T-cell (primary cell): ENCODE results near the gene USP14. TPM values are rescaled to one million over a fixed set of nuclear protein-coding genes. Genes with fewer than 3 reads are reported as not detected.

Experiments
- ATAC-seq, 4 experiments: fragments of 200-7000 bp in 3 of 4; fragments of 150-1000 bp in 1 of 4; cut with Tn5 transposase; replicated peaks in 1 of 4; 1 replicate in 3 of 4; 2 replicates in 1 of 4; pipeline ENCODE4 v1.10.0; 2021; ENCODE audit warnings: moderate library complexity in 3 of 4, mild to moderate bottlenecking in 2 of 4, moderate number of reproducible peaks in 1 of 4
- CTCF ChIA-PET, 2 donors: fragments of 300-600 bp; sonication (Branson Sonifier 250); formaldehyde crosslinking; loops; one replicate each; lab custom pipeline; 2022; ENCODE audit warnings: antibody characterized with exemption in 2 of 2; lab: Charles Lee
- POLR2A ChIA-PET, 2 donors: fragments of 300-600 bp; sonication (Branson Sonifier 250); formaldehyde crosslinking; loops; one replicate each; lab custom pipeline; 2022; ENCODE audit warnings: antibody characterized with exemption in 2 of 2; lab: Charles Lee
- DNase-seq, 35 experiments: peaks; one replicate each; pipeline versions ENCODE4 v3.0.0 to v3.0.0-alpha.2; 2013 to 2023
- H3K27ac ChIP-seq: one replicate; pipeline ENCODE4 v1.5.1; 2013; ENCODE audit warnings: low read length
- H3K27me3 ChIP-seq, 2 experiments: replicated peaks in 1 of 2; 1 replicate in 1 of 2; 2 replicates in 1 of 2; pipeline versions ENCODE4 v1.6.1 to v1.7.0; 2013; ENCODE audit warnings: low read length in 1 of 2, mixed read lengths in 1 of 2; ENCODE audit not compliant: control insufficient read depth in 2 of 2, insufficient read depth in 2 of 2; ENCODE audit errors: extremely low read depth in 1 of 2
- H3K36me3 ChIP-seq, 2 donors: 1 replicate in 1 of 2; 2 replicates in 1 of 2; pipeline versions ENCODE4 v1.6.1 to v1.7.0; 2013; ENCODE audit warnings: low read length in 1 of 2; ENCODE audit not compliant: control insufficient read depth in 2 of 2, insufficient read depth in 1 of 2; ENCODE audit errors: extremely low read depth in 1 of 2
- H3K4me1 ChIP-seq, 2 experiments: 1 replicate in 1 of 2; 2 replicates in 1 of 2; pipeline versions ENCODE4 v1.6.1 to v1.7.0; 2013; ENCODE audit warnings: low read length in 2 of 2, mixed read lengths in 1 of 2; ENCODE audit not compliant: insufficient read depth in 2 of 2, control insufficient read depth in 1 of 2; ENCODE audit errors: extremely low read depth in 1 of 2
- H3K4me3 ChIP-seq, 2 donors: 1 replicate in 1 of 2; 2 replicates in 1 of 2; pipeline versions ENCODE4 v1.5.1 to v1.7.0; 2013; ENCODE audit warnings: mild to moderate bottlenecking in 2 of 2, low read length in 1 of 2, moderate library complexity in 1 of 2; ENCODE audit not compliant: control insufficient read depth in 1 of 2; ENCODE audit errors: extremely low read depth in 1 of 2
- H3K9me3 ChIP-seq: 2 replicates; pipeline ENCODE4 v1.7.0; 2013
- H3K27ac Mint-ChIP-seq, 2 donors: one replicate each; pipeline ENCODE4 v1.8.0; 2020 to 2021; ENCODE audit warnings: mild to moderate bottlenecking in 2 of 2, mixed read lengths in 2 of 2
- H3K27me3 Mint-ChIP-seq, 2 donors: one replicate each; pipeline ENCODE4 v1.8.0; 2021 to 2022; ENCODE audit warnings: mixed read lengths in 2 of 2
- H3K36me3 Mint-ChIP-seq: one replicate; pipeline ENCODE4 v1.8.0; 2021; ENCODE audit warnings: mixed read lengths
- H3K4me1 Mint-ChIP-seq, 3 donors: one replicate each; pipeline ENCODE4 v1.8.0; 2020 to 2022; ENCODE audit warnings: mixed read lengths in 3 of 3, mild to moderate bottlenecking in 1 of 3
- H3K4me3 Mint-ChIP-seq, 3 donors: one replicate each; pipeline ENCODE4 v1.8.0; 2020 to 2022; ENCODE audit warnings: mild to moderate bottlenecking in 3 of 3, mixed read lengths in 3 of 3, moderate library complexity in 3 of 3
- H3K9me3 Mint-ChIP-seq, 3 donors: one replicate each; pipeline ENCODE4 v1.8.0; 2020 to 2022; ENCODE audit warnings: mixed read lengths in 3 of 3
- WGBS: methylation state at CpG from one replicate; pipeline ENCODE4 v1.1.5; 2013; ENCODE audit warnings: missing lambda C conversion rate; ENCODE audit not compliant: insufficient coverage; 5-methylcytosine and 5-hydroxymethylcytosine counted together
- total RNA-seq, 35 experiments: library from RNA in 6 of 35; stranded (reverse) in 6 of 35; fragments of 120-200 nt in 1 of 35; gene quantifications; one replicate each; pipeline versions ENCODE4 v1.2.1 to v1.2.4 and lab custom pipeline; 2013 to 2026

The USP14 gene
- total RNA-seq, 5 donors from 2014 or later (not counting 1 experiment from before 2014, with no cell fraction given): 36.8 to 48.0 (median 38.0) TPM

- Mint-ChIP-seq H3K9me3 (no peaks in the 10 kb centered on the region), H3K27me3 (no peaks in the 10 kb centered on the region), H3K27ac (no peak overlapping the region), H3K4me1 (peaks cover 24 to 30% (median 26%) of the 10 kb centered on the region in 3 donors), H3K4me3 (no peak overlapping the region), H3K36me3 (peaks cover 32% of the 10 kb centered on the region)
- Histone ChIP-seq H3K4me1 (peaks cover 0 to 4% of the 10 kb centered on the region in 2 experiments), H3K4me3 (no peak overlapping the region), H3K9me3 (no peaks in the 10 kb centered on the region), H3K27me3 (no peaks in the 10 kb centered on the region), H3K36me3 (peaks cover 0 to 30% of the 10 kb centered on the region in 2 donors), H3K27ac (no peak overlapping the region)
- no CpG with 5 or more reads among the region's 1 CpG for WGBS
- DNase-seq: no peak
- no peak for ATAC-seq
- ChIA-PET CTCF (no interaction called here), POLR2A (no interaction called here)
These were observed 25.4 kb downstream of the USP14 start for GRCh38 chr18:183769-184168.

GRCh38 chr18:189254-189653, 30.9 kb downstream of the USP14 start:
- Mint-ChIP-seq H3K36me3 (peaks cover 24% of the 10 kb centered on the region), H3K9me3 (no peaks in the 10 kb centered on the region), H3K4me1 (peaks cover 30 to 38% (median 36%) of the 10 kb centered on the region in 3 donors), H3K4me3 (no peak overlapping the region), H3K27me3 (no peaks in the 10 kb centered on the region), H3K27ac (no peak overlapping the region)
- WGBS: 100% methylated on average over 1 of the region's 5 CpGs
- Histone ChIP-seq H3K4me3 (no peak overlapping the region), H3K27me3 (no peaks in the 10 kb centered on the region), H3K36me3 (peaks cover 0 to 6% of the 10 kb centered on the region in 2 donors), H3K4me1 (no peaks in the 10 kb centered on the region), H3K9me3 (no peaks in the 10 kb centered on the region), H3K27ac (no peak overlapping the region)
- ATAC-seq (no peak), DNase-seq (no peak)
- ChIA-PET CTCF (no interaction called here), POLR2A (interaction anchor here in 1 of 2 donors (0.6 kb wide), 1 partner anchor 52 kb away, joined by 4 read pairs; no protein-coding TSS in a partner anchor)

GRCh38 chr18:191725-192124, 33.4 kb downstream of the USP14 start:
- Histone ChIP-seq H3K27ac (no peak overlapping the region), H3K27me3 (no peaks in the 10 kb centered on the region), H3K36me3 (peaks cover 2 to 11% of the 10 kb centered on the region in 2 donors), H3K4me1 (no peaks in the 10 kb centered on the region), H3K4me3 (no peak overlapping the region), H3K9me3 (no peaks in the 10 kb centered on the region)
- no peak for ATAC-seq
- peaks cover 31% of the 10 kb centered on the region for H3K36me3 Mint-ChIP-seq
- H3K27me3 Mint-ChIP-seq: no peaks in the 10 kb centered on the region
- no peak overlapping the region for H3K27ac Mint-ChIP-seq
- POLR2A ChIA-PET: interaction anchor here in 1 of 2 donors (0.7 kb wide), 2 partner anchors 19 to 71 kb away, joined by 3 to 4 read pairs; no protein-coding TSS in a partner anchor
- no CpG with 5 or more reads among the region's 1 CpG for WGBS
- DNase-seq: no peak
- H3K4me1 Mint-ChIP-seq: peaks cover 30 to 37% (median 36%) of the 10 kb centered on the region in 3 donors
- CTCF ChIA-PET: interaction anchor here in 1 of 2 donors (0.8 kb wide), 1 partner anchor 19 kb away, joined by 3 read pairs; no protein-coding TSS in a partner anchor
- H3K9me3 Mint-ChIP-seq: no peaks in the 10 kb centered on the region
- H3K4me3 Mint-ChIP-seq: no peak overlapping the region

GRCh38 chr18:192801-193200, 34.4 kb downstream of the USP14 start:
- Histone ChIP-seq H3K36me3 (peaks cover 3 to 19% of the 10 kb centered on the region in 2 donors), H3K27me3 (no peaks in the 10 kb centered on the region), H3K27ac (no peak overlapping the region), H3K4me1 (no peaks in the 10 kb centered on the region), H3K4me3 (no peak overlapping the region), H3K9me3 (no peaks in the 10 kb centered on the region)
- H3K4me3 Mint-ChIP-seq: no peak overlapping the region
- H3K27me3 Mint-ChIP-seq: no peaks in the 10 kb centered on the region
- H3K9me3 Mint-ChIP-seq: no peaks in the 10 kb centered on the region
- no peak for DNase-seq
- ATAC-seq: no peak
- no CpG with 5 or more reads among the region's 7 CpGs for WGBS
- peaks cover 24 to 31% (median 30%) of the 10 kb centered on the region in 3 donors for H3K4me1 Mint-ChIP-seq
- CTCF ChIA-PET: no interaction called here
- POLR2A ChIA-PET: no interaction called here
- H3K27ac Mint-ChIP-seq: no peak overlapping the region
- peaks cover 32% of the 10 kb centered on the region for H3K36me3 Mint-ChIP-seq

GRCh38 chr18:195651-196050, 37.3 kb downstream of the USP14 start:
- H3K36me3 ChIP-seq: peaks cover 3 to 44% of the 10 kb centered on the region in 2 donors
- DNase-seq (no peak), ATAC-seq (no peak)
- H3K4me3 ChIP-seq: no peak overlapping the region
- H3K9me3 Mint-ChIP-seq: no peaks in the 10 kb centered on the region
- WGBS: no CpG with 5 or more reads among the region's 1 CpG
- H3K9me3 ChIP-seq: no peaks in the 10 kb centered on the region
- H3K27ac Mint-ChIP-seq: peak overlapping the region in 1 of 2 donors; percentile 22
- H3K27me3 ChIP-seq: no peaks in the 10 kb centered on the region
- no peaks in the 10 kb centered on the region for H3K27me3 Mint-ChIP-seq
- H3K27ac ChIP-seq: no peak overlapping the region
- H3K36me3 Mint-ChIP-seq: peaks cover 30% of the 10 kb centered on the region
- H3K4me1 ChIP-seq: no peaks in the 10 kb centered on the region
- peaks cover 8 to 18% (median 13%) of the 10 kb centered on the region in 3 donors for H3K4me1 Mint-ChIP-seq
- CTCF ChIA-PET: no interaction called here
- H3K4me3 Mint-ChIP-seq: no peak overlapping the region
- POLR2A ChIA-PET: interaction anchor here in 1 of 2 donors (0.7 kb wide), 1 partner anchor 19 kb away, joined by 3 read pairs; no protein-coding TSS in a partner anchor

GRCh38 chr18:199214-199613, 40.9 kb downstream of the USP14 start:
- ChIA-PET CTCF (interaction anchor here (0.5 to 1.6 kb wide), 2 partner anchors 15 kb away, joined by 3 read pairs; no protein-coding TSS in a partner anchor), POLR2A (no interaction called here)
- Histone ChIP-seq H3K4me1 (no peaks in the 10 kb centered on the region), H3K9me3 (no peaks in the 10 kb centered on the region), H3K4me3 (no peak overlapping the region), H3K27me3 (no peaks in the 10 kb centered on the region), H3K27ac (no peak overlapping the region), H3K36me3 (peaks cover 10 to 70% of the 10 kb centered on the region in 2 donors)
- 97% methylated on average over 3 of the region's 3 CpGs for WGBS
- Mint-ChIP-seq H3K4me3 (no peak overlapping the region), H3K9me3 (no peaks in the 10 kb centered on the region), H3K27ac (no peak overlapping the region), H3K4me1 (peaks cover 0 to 5% (median 4%) of the 10 kb centered on the region in 3 donors), H3K36me3 (peaks cover 31% of the 10 kb centered on the region), H3K27me3 (no peaks in the 10 kb centered on the region)
- ATAC-seq: no peak
- no peak for DNase-seq
